NOMO-1 treated with dmso at 0.1 percent for 144 hours (cell line): ENCODE results near the gene C3orf18.
A peak's percentile ranks its signal among the peaks of the same experiment; 100 is the strongest.
"Not testable (repeated sequence)": the region's sequence is repeated elsewhere in the genome, so short reads cannot be mapped to it uniquely, and the experiment has no call there.

Source experiments
- DNase-seq: peaks from one replicate; lab custom pipeline; 2025; ENCODE audit not compliant: unreplicated experiment; lab: John Stamatoyannopoulos, UW

C3orf18 gene

GRCh38 chr3:50525191-50525910 is 42.2 kb downstream of the C3orf18 start:
- DNase-seq, result no peak

- no peak for DNase-seq
These were observed 42.8 kb downstream of the C3orf18 start for GRCh38 chr3:50524746-50525145.

GRCh38 chr3:50523279-50523811 is 44.2 kb downstream of the C3orf18 start:
- no peak for DNase-seq

DNA sequence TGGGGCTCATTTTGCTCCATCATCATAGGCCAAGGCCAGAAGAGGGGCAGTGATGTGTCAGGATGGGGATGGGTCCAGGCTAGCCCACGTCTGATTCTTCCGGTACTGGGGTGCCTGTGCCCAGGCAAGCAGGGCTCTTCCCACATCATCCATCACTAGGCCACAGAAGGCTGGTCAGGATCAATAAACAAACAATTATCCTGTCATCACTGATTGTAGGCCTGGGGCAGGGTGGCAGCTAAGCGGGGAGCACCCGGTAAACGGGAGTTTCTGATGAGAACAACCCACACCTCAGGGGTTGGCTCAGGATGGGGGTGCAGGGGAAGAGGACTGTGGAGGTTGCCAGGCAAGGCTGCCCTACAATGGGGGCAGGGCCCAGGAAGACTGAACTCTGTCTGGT is 46.0 kb downstream of the C3orf18 start:
- DNase-seq, result no peak

DNA sequence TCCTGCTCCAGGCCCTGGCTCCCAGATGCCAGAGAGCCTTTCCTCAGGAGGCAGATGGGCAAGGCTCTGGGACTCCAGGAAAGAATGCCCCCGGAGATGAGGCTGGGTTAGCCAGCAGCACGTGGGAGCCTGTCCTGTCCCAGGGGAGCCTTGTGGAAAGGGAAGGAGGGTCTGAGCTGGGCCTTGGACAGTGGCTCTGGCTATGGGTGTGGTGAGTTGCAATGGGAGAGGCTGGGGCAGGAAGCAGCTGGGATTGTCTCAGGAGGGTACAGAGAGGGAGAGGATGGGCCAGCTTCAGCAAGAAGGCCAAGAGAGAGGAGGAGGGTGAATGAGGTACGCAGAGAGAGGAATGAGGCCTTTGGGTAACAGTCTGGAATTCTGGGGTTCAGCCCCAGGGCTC is 46.7 kb downstream of the C3orf18 start:
- no peak for DNase-seq

- no peak for DNase-seq
These were observed 48.0 kb downstream of the C3orf18 start for GRCh38 chr3:50519471-50520089.

DNA sequence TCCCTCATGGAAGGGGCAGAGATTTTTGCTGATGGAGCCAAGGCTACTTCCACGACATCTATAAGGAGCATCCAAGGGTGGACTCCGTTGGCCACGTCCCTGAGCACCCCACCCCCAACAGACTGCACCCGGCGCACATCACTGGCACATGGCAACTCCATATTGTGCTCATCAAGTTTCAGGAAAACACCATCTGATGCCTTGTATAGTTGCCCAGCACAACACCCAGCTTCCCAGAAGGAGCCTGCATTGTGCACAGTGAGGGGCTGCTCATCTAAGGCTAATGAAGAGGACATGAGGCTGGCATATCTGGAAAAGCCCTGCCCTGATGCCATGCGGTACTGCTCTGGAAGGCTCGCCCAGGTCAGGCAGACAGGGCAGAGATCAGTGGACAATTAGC is 49.1 kb downstream of the C3orf18 start:
- DNase-seq, result no peak

- no peak for DNase-seq
These were observed 49.8 kb downstream of the C3orf18 start for GRCh38 chr3:50517721-50518206.

DNA sequence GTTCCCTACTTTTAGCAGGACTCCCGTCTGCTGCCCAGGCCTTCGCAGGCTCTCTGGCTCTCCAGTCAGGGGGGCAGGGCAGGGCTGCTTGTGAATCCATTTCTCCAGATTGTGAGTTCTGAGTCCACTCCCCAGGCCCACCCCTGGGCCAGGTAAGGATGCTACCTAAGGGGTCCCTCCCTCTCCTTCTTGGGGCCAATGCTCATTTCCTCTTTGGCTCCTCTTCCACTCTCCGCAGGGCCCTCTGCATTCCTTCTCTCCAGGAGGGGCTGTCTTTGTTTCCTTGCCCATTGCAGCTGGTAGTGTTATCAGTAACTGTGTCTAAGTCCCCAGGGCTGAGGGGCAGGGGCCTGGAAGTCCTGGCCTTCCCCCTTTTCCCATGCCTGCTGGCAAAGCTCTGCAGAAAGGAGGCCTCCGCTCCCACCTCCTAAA is 51.1 kb downstream of the C3orf18 start:
- DNase-seq, result no peak

- DNase-seq, result peak; percentile 51
These were observed 51.7 kb downstream of the C3orf18 start for GRCh38 chr3:50515565-50516439.

- not testable (repeated sequence) for DNase-seq
These were observed 54.6 kb downstream of the C3orf18 start for GRCh38 chr3:50512908-50513307.

DNA sequence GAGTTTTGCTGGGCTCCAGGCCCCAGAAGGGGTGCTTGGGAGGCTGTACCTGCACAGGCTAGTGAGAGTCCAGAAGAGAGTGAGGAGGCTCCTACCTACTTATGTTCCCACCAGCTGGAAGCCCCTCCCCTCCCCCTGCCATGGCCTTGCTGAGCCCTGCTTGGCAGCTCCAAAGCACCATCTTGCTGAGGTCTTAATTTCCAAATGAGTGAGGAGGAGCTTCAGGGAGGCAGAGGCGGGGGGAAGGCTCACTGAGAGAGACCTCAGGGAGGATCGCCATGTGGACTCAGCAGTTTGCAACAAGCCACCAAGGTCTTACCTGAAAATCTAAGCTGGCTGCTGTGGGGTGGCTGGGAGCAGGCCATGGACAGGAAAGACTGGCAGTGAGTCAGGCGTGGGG is 55.4 kb downstream of the C3orf18 start:
- DNase-seq, result no peak

DNA sequence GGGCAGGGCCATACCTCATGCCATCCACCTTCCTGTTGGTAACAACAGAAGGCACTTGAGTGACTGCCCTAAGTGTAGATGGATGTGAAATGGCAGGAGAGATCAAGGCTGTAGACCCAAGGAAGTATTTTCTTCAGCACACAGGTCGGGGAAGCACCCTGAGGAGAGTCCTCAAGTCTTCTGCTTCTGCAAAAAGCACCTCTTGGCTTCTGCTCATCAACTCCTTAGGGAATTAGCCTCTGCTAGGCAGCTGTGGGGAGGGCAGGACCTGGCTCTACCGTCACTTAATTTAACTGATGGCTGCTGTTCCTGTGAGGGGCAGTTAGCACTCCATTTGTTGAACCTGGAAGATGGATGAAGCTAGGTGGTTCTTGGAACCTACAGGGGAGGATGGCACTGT is 57.2 kb downstream of the C3orf18 start:
- no peak for DNase-seq

DNA sequence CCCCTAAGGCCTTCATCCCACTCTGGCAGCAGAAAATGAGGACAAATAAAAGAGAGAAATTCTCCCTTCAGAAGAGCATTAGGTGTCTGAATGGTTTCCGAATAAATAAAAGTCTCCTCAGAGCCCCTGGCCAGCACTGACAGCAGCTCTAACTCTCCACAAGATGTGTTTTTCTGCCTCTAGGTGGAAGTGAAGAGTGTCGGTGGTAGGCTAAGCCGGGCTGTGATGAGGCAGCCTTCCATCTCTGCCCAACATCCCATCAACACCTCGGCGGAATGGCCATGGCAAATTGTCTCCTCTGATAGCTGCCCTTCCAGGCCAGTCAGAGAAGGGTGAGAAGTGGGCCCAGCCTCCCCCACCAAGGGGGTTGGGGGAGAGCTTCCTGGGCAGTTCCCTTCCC is 57.8 kb downstream of the C3orf18 start:
- no peak for DNase-seq

GRCh38 chr3:50508821-50509220 is 58.7 kb downstream of the C3orf18 start:
- no peak for DNase-seq
